HG03095 (cell line): Measurements from ENCODE around the gene HOXB8.

Experiments
- ATAC-seq: cut with Tn5 transposase; IDR thresholded peaks from one replicate; pipeline ENCODE4 v1.9.1; 2021; ENCODE audit warnings: moderate library complexity; ENCODE audit not compliant: unreplicated experiment

HOXB8 gene

DNA sequence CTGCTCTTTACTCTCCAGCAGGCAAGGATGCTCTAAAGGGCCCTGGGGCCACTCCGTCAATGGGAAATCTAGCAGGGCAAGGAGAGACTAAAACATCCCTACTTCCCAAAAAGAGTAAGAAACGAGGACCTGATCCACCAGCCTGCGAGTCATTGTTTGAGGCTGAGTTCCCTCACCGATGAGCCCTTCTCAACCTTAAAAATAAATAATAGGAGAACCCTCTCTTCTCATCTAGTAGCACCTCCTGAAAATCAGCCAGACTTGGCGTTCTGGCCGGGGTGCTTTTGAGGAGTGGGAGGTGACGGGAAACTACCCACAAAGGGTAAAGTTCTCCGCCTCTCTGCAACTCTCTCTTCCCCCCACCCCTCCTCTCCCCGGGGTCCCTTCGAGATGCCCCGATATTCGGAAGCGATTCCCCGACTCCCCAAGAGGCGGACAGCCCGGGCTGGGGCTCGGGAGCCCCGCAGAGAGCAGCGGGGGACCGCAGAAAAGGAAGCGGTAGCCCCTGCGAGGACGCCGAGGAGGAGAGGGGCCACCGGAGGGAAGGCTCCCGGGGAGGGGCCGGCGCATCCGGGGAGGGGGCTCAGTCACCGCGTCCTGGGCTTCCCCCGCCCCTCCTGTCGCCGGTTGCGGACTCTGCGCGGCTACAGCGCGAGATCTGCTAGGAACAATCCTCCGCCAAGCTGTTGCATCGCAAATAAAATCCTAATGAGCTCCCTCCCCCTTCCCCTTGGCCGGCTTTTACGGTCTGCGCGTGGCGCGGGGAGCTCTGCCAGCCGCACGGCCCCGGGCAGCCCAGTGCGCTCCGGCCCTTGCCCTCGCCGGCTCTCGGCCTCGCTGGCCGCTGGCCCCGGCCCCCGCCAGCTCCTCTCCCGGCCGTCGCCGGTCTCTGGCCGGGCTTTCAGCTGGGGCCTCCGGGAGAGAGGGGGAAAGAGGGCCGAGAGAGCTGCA is 9.7 kb upstream of the HOXB8 start:
- no peak for ATAC-seq

DNA sequence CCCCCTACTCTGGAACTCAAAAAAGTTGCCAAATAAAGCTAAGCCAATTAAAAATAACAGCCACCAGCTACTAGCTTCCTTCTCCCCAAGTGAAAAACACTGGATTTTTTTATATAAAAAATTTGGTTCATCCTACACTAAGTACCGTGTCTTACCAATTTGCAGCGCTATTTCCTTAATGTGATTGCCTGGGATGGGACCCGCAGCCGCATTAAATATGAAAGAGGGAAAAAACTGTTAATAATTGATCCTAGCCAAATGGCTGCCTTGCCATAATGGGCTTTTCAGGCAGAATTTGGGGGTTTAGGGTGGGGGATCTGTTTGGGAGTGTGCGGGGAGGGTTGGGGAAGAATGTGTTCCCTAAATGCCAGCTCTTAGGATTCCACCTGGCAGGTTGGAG is 9.0 kb upstream of the HOXB8 start:
- ATAC-seq = no peak

DNA sequence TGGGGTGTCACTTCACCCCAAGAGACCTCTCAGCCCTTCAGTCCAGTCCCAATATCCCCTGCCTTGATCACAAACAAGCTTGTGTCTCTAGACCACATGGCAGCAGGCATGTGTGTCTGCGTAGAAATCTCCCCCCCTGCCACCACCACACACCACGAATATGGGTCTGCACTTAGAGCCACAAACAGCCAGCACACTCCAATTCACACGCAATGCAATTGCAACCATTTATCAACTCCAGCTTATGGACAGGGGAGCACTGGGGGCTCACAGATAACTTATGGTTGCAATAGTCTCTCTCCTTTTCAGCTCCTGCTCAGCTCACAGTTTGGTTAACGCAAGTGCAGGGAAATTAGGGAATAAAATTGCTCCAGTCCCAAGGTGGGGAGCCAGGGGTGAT is 8.5 kb upstream of the HOXB8 start:
- ATAC-seq = no peak

DNA sequence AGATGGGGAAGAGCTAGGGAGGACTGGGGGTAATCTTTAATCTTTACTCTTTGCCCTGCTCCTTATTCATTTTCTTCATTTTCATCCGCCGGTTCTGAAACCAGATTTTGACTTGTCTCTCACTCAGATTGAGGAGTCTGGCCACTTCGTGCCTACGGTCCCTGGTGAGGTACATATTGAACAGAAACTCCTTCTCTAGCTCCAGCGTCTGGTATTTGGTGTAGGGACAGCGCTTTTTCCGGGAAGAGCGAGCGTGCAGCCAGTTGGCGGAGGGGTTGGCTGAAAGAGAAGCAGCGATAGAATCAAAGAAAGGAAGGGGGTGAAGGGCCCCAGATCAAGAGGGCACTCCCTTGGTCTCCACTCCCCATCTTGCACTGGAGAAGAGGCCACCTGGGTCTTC is 7.8 kb upstream of the HOXB8 start:
- no peak for ATAC-seq

DNA sequence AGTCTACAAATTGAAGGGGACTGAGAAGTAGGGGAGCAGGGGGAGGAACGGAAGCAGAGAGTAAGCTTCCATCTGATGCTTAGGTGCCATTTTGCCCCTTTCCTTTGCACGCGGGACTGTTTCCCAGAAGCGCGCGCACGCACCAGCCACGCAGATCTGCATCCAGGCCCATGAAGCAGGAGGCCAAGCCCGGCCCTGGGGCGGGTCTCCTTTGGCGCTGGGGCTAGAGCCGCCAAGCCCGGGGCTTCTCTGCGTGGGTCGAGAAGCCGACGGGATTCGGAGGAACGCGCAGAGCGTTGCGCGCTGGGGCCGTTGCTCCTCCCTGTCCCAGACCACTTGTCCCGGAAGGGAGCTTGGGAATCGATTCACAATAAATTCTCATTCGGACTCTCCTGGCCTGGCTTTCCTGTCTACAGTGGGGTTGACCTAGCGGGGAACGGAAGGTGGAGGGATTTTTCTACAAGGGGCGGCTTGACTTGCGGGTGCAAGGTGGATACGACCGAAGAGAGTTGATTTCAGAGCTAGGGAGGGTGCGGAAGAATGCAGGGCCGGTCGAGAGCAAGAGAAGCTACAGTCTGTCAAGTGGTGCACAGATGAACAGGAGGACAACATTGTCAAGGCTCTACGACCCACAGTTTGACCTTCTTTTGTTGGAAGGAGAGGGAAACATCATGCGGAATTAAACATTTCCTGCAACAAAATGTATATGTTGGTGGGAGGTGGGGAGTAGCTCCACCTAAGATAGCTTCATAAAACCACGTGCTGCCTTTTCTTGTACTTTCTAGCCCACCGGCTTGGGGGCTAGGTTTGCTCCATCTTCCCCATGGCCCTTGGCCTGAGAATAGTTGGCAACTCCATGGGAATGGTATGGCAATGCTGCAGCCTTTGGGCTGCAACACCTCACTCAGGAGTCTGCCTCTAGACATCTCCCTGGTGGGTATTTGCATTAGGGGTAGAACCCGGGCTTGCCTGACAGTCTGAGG is 6.6 kb upstream of the HOXB8 start:
- ATAC-seq = no peak

DNA sequence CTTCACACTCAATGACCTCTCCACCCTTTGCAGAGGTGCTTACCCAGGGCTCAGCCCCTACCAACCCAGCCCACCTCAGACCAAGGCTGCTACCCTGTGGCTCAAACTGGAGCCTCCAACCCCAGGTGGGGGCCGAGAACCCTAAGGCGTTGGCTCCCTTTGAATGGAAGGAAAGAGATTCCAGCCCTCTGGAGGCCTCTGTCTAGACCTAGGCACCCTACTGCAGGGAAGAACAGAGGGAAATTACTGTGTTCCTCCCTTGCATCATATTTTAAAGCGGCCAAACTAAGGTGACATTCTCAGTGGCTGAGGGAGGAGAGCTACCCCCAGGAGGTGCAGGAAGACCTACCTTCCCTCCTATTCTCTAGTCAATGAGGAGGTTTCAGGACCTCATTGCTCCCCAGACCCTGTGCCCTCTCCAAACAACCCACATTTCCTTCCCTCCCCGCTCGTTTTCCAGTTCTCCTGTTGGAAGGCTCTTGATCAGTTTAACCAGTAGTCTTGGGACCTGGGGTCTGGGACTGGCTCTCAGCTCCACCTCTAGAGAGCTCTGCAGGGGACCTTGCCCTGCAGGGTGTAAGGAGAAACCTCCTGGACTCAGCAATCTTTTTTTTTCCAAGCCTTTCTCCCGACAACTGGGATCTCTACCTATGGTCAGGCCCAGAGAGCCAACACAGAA is 5.5 kb upstream of the HOXB8 start:
- no peak for ATAC-seq

DNA sequence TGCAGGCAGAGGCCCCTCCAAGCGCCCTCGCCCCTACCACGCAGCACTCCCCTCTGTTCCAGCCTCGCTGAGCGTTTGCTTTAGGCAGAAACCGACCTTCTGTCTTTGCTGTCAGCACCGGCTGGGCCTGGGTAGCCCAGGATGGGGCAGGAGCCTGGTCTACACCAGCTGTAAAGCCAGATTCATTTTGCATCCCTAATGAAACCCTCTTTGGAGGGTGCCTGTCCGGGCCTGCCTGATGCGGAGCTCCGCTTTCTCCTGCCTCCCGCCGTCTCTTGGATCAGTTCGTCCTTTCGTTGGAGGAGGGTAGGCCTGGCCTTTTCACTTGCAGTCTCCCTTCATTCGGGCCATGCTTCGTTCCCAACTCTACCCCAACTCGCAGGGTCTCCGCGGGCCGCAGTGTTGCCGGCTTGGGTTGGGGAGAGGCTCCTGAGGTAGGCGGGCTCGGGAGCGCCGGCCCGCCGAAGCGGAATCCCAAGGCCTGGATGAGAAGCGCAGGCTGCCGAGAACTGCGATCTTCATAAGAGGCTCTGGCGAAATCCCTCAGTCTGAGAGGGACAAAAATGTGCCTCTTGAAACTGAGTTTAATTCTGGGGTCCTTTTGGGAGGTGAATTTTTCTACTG is 4.8 kb upstream of the HOXB8 start:
- no peak for ATAC-seq

DNA sequence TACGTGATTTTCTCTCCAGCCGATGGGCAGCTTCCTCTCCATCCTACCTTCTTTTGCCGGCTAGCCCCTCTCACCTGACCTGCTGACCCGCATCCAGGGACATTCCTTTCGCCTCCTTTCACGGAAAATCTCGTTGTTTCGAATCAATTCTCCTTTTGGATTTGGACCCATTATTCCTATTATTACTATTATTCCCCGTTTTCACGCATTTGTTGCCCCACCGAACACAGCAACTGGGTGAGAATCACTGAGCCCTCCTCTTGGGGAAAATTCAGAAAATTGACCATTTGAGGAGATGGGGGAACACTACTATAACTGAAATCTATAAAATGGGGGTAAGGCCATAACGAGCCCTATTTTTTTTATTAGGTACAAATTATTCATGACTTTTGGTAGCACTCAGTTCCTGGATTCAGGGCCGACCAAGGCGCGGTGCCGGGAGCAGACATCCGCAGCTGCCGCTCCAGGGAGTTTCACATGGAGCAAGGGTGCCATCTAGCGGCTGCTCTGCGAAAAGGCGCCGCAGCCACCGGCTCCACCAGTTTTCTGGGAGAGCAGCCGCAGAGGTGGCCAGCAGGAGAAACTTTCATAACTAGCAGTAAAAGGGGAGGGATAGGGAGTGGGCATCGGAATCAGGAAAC is 3.3 kb upstream of the HOXB8 start:
- no peak for ATAC-seq

DNA sequence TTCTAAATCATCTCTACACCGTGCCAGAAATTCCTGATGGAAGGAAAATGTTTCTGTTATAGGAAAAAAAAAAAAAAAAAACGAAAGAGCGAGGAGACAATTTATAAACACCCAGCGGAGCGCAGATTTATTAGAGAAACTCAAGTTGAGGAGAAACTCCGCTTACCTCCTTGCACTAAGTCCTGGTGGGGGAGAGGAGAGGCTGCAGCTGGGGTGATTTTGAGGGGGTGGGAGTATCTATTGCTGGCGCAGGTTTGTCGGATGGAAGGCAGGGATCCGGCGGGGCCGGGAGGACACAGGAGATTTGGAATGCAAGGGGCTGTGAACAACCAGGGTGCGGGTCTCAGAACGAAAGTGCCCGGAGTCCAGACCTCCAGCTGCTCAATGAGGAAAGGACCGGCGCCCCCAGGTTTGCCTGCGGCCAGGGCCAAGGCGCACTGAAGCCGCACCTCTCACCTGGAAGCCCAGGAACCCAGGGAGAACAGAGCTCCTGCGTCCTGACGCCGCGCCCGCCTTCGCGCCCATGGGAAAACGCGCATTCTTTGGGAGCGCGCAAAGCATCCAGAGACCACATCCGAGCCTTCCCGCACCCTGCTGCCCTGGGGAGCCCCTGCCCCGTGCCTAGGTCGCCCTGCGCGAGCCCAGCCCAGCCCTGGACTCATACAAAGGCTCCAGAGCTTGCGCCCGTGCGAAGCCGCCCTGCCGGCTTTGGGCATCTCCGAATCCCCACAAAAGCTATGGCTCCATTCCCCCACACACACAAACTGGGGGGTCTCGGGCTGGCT is 2.6 kb upstream of the HOXB8 start:
- ATAC-seq = no peak

DNA sequence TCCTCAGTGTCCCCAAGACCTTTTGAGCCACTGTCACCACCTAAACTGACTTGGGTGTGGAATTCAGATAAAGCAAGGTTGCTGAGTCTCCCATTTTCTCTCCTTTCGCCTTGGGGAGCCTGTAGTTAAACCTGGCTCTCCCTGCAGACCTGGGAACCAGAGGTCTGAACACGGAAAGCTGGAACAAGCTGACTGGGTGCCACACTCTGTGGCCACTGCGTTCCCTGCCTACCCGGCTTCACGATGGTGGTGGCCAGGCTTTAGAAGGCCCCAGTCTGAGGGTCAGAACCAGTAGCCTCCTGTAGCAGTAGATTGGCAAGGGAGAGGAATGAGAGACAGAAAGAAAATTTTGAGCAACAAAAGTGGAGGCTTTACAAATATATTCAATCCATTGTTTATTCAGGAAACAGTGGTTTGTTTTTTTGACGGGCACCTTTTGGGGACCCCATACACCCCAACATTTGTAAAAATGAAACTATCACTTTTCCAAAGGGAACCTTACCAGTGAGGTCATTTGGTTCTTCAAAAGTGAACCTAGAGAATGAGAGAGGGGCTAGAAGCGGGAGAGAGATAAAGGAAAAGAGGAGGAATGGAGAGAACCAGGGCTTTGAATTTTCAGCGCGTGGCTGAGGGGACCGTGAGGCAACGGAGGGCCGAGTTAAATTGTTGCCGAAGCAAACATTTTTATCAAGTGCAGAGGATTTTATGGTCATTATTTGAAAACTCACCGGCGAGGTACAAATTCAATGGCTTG is 1.8 kb upstream of the HOXB8 start:
- ATAC-seq = no peak

DNA sequence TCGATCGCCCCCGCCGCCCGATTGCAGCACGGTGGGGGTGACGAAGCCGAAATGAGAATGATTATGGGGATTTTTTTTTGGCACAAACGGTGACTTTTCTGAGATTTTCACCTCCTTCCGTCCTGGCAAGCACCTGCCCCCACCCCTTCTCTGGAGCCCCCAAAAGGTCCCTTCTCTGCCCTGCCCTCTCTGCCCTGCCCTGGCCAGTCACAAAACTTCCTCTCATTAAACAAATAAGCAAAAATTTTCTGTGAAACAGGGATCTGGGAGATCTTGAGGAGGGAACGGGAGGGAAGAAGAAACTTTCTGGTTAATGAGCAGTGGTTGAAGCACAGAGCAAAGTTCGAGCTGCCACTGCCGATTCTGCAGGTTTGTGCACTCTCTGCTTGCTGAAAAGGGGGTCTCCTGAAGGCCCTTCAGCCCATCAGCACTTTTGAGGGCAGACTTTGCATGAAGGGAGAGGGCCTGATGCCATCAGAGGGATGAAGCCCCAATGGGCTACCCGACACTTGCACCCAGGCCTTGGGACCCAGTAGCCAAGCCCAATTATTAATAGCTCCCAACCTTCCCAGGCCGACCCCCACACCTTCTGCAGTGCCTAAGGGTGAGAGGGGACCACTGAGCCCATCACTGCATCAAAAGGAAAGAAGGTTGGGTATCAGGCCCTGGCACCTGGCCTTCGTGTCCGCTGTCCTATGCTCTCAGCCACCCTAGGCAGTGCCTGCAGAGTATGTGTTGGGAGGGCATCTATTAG is 1.0 kb upstream of the HOXB8 start:
- no peak for ATAC-seq

DNA sequence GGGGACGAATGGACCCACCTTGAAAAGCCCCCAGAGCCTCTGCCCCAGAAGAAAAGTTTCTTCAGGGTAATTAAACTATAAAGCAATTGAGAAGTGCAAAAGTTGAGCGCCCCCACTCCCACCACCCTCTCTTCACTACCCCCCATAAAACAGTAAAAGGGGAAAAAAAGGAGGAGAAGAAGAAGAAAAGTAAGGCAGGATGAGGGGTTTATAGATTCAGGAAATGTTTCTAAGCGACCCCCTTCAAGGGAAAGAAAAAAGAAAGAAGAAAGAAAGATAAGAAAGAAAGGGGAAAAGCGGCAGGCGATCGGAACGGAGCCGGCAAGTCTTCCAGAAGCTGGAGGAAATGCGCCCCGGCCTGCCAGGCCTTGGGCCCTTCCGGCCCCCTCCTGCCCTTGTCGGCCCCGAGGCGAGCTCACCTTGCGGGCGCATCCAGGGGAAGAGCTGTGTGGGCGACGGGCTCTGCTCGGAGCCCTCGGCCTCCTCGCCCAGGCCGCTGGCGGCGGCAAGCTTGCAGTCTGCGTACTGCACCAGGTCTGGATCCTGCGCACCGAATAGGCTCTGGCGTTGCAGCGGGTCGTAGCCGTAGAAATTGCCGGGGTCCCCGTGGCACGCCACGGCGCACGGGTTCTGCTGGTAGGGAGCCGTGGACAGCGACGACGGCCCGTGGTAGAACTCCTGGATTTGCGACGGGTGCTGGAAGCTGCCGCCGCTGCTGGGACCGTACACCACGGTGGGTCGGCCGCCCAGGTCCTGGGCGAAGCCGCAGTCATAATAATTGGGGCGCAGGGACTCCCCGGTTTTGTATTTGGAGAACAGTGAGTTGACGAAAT is 1.0 kb downstream of the HOXB8 start:
- ATAC-seq = no peak

DNA sequence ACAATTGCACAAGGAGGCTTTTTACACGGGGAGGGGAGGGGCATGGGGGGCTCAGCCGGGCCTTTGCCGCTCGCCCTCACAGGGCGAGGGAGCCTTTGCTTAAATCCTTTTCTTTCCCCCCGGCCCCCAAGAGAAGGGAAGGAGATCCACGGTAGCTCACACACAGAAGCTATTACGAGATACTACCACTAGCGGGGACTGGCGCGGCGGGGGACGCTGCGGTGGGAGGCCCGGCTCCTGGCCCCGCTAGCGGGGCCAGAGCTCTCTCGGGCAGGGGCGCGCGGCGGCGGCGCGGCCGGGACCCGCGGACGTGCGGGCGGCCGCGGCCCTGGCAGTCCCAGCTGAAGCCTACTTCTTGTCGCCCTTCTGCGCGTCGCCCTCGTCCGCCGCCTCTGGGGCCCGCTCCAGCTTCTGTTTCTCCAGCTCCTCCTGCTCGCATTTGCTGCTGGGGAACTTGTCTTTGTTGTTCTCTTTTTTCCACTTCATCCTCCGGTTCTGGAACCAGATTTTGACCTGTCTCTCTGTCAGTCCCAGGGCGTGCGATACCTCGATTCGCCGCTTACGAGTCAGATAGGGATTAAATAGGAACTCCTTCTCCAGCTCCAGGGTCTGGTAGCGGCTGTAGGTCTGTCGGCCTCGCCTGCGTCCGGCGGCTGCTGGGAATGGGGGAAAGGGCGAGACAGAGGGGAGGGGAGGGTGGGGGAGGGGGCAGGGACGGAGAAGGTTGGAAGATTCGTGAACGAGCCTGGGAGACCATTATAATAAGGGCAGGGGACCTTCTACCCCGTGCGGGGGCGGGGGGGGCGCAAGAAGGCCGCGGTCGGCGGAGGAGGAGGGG is 2.0 kb downstream of the HOXB8 start:
- no peak for ATAC-seq

DNA sequence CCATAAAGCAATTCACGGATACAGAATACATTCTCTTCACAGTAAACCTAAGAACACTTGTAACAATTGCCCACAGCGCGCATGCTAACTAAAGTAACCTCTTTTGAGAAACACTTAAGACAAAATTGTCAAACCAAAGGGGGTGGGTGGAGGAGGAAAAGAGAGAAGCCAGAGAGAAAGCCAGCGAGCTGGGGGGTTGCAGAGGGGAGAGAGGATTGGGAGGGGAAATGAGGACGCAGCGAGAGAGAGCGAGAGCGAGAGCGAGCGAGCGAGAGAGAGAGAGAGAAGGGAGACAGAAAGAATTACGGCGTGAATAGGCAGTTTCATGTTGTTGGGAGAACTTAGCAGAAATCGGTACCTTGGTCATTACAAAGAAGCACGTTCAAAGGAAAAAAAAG is 2.6 kb downstream of the HOXB8 start:
- ATAC-seq = no peak

DNA sequence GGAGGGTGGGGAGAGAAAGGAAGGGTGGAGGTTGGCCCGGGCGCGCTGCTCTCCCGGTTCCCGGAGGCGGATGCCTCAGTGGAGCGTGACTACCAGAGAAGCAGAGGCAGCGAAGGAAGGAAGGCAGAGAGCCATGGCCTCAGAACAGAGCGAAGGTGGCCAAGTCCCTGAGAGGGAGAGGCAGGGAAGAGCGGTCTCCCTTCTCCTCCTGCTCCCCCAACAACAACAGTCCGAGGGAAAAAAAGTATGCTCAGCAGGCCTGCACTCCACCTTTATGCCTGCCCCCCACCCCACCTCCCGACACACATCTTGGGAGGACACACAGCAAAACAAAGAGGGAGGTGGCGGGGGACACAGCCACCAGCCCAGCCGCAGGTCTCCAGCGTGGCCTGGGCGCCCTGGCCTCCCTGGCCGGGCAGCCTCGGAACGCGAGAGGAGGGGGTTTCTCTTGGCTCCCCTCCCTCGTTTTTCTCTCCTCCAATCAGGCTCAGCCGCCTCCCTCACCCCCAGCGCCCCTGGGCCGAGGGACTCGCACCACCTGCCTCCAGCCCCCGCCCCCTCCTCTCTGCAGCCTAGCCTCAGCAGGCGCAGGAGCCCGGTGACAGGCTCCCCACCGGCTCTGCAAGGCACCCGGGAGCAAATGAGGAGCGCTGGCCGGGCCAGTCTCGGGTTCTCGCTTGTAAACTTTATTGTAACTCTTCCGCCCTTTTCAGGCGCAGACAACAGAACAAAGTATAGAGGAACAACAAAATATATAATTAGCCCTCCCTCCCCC is 3.2 kb downstream of the HOXB8 start:
- ATAC-seq = no peak

DNA sequence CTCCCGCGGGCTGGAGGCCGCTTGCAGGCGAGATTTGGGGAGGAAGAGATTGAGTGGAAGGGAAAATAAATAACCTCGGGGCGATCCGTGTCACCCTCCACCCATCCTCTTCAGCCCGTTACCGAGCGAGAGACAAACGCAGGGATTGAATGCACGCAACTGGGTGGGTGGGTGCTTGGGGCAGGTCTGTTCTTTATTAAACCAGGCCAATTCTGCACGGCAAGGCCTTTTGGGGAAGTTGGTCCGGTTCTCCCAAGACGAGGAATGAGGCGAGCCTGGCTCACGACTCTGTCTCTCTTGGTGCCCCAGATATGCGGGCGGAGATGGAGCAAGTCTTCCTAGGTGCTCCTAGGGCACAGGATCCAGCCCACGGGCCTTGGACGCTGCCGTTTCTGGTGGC is 3.9 kb downstream of the HOXB8 start:
- no peak for ATAC-seq
